Ascending aorta (tissue), 2 donors: ENCODE results near the gene TLE2. TPM values are rescaled to one million over a fixed set of nuclear protein-coding genes. Genes with fewer than 3 reads are reported as not detected.

ENCODE experiments used
- DNase-seq, 2 donors: peaks; one replicate each; pipeline ENCODE4 v3.0.0-alpha.2; 2019; ENCODE audit warnings: low spot score in 2 of 2
- H3K27ac ChIP-seq, 2 donors: fragments of 200-600 bp; sonication (generic); one replicate each; pipeline ENCODE4 v1.5.1; 2016 to 2017; ENCODE audit warnings: mild to moderate bottlenecking in 1 of 2
- H3K27me3 ChIP-seq: fragments of 200-600 bp; sonication (generic); one replicate; pipeline ENCODE4 v1.5.1; 2017
- H3K36me3 ChIP-seq, 2 donors: fragments of 200-600 bp; sonication (generic); one replicate each; pipeline ENCODE4 v1.5.1; 2016
- H3K4me1 ChIP-seq, 2 donors: fragments of 200-600 bp; sonication (generic); one replicate each; pipeline ENCODE4 v1.5.1; 2016 to 2017; ENCODE audit warnings: mild to moderate bottlenecking in 1 of 2
- H3K4me3 ChIP-seq, 2 donors: fragments of 200-600 bp; sonication (generic); one replicate each; pipeline ENCODE4 v1.5.1; 2016 to 2017; ENCODE audit warnings: mild to moderate bottlenecking in 1 of 2
- H3K9me3 ChIP-seq, 2 donors: fragments of 200-600 bp; sonication (generic); one replicate each; pipeline ENCODE4 v1.5.1; 2016
- intact Hi-C: fragments of 100-400 bp; cut with DNase I; formaldehyde crosslinking; loops from one replicate; pipeline ENCODE4 v1.15.1; 2023
- total RNA-seq: library from RNA; depleted of rRNA; stranded (reverse); fragments of >200 nt; gene quantifications from one replicate; pipeline ENCODE4 v1.1.0, GENCODE V29; 2016
- TF ChIP-seq, protein P1 (sequence below), 3 experiments: fragments of 200-600 bp in 2 of 3; fragments of 450-650 bp in 1 of 3; sonication (generic) in 2 of 3; IDR thresholded peaks; one replicate each; pipeline ENCODE4 v1.5.1; 2016 to 2019; ENCODE audit warnings: antibody characterized with exemption in 3 of 3, mild to moderate bottlenecking in 1 of 3, moderate library complexity in 1 of 3

Gene TLE2
- total RNA-seq, 1 donor from 2014 or later, result 86.3 TPM

DNA sequence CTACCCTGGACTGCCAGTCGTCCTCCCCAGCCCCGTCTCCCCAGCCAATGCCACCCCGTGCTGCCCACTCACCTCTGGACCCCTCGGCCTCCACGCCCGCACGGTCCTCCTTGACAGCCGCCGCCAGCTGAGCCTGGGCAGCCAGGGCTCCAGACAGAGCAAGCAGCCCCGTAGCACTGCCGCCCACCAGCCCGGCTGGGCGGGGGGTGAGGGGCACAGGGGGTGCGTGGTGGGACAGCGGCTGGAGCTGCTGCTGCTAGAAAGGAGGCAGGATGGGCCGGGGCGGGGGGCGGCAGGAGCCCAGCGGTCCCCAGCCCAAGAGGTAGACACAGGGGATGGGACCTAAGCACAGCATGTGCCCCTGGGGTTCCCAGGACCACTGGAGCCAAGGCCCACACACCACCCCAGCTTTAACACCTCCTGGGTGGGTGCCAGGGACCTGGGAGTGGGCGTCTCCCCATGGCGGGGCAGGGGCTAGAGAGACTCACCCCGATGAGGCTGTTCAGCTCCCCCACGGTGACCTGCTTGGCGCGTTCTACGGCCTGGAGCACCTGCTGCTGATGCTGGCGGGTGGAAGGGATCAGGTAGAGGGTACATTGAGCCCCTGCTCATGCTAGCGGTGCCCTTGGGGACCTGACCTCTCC is 9.7 kb downstream of the TLE2 start:
- no peak overlapping the region for H3K27ac ChIP-seq
- H3K9me3 ChIP-seq, result no peaks in the 10 kb centered on the region
- TF ChIP-seq, protein P1, sequence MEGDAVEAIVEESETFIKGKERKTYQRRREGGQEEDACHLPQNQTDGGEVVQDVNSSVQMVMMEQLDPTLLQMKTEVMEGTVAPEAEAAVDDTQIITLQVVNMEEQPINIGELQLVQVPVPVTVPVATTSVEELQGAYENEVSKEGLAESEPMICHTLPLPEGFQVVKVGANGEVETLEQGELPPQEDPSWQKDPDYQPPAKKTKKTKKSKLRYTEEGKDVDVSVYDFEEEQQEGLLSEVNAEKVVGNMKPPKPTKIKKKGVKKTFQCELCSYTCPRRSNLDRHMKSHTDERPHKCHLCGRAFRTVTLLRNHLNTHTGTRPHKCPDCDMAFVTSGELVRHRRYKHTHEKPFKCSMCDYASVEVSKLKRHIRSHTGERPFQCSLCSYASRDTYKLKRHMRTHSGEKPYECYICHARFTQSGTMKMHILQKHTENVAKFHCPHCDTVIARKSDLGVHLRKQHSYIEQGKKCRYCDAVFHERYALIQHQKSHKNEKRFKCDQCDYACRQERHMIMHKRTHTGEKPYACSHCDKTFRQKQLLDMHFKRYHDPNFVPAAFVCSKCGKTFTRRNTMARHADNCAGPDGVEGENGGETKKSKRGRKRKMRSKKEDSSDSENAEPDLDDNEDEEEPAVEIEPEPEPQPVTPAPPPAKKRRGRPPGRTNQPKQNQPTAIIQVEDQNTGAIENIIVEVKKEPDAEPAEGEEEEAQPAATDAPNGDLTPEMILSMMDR (IDR thresholded peaks at IDR 0.05), result no peak
- intact Hi-C loops, result no loop called here
- no peak overlapping the region for H3K4me3 ChIP-seq
- no peaks in the 10 kb centered on the region for H3K27me3 ChIP-seq
- no peaks in the 10 kb centered on the region for H3K4me1 ChIP-seq
- H3K36me3 ChIP-seq, result peaks cover 0 to under 1% of the 10 kb centered on the region in 2 donors
- no peak for DNase-seq

DNA sequence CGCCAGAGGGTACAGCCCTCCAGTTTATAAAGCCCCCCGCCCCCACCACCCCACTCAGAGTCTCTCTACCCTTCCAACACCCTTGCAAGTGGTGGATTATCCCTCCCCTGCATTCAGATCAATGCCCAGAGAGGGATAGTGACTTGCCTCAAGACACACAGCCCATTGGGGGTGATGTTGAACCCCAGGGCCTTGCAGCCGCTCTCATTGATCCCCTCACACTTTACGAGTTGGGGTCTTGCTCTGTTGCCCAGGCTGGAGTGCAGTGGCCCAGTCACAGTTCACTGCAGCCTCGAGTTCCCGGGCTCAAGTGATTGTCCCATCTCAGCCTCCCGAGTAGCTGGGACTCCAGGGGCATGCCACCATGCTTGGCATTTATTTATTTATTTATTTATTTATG is 11.2 kb downstream of the TLE2 start:
- intact Hi-C loops, result no loop called here
- Histone ChIP-seq H3K27me3 (no peaks in the 10 kb centered on the region), H3K9me3 (no peaks in the 10 kb centered on the region), H3K36me3 (peaks cover 0 to 2% of the 10 kb centered on the region in 2 donors), H3K4me1 (no peaks in the 10 kb centered on the region), H3K27ac (no peak overlapping the region), H3K4me3 (no peak overlapping the region)
- no peak for DNase-seq
- TF ChIP-seq, protein P1 (IDR thresholded peaks at IDR 0.05), result no peak

DNA sequence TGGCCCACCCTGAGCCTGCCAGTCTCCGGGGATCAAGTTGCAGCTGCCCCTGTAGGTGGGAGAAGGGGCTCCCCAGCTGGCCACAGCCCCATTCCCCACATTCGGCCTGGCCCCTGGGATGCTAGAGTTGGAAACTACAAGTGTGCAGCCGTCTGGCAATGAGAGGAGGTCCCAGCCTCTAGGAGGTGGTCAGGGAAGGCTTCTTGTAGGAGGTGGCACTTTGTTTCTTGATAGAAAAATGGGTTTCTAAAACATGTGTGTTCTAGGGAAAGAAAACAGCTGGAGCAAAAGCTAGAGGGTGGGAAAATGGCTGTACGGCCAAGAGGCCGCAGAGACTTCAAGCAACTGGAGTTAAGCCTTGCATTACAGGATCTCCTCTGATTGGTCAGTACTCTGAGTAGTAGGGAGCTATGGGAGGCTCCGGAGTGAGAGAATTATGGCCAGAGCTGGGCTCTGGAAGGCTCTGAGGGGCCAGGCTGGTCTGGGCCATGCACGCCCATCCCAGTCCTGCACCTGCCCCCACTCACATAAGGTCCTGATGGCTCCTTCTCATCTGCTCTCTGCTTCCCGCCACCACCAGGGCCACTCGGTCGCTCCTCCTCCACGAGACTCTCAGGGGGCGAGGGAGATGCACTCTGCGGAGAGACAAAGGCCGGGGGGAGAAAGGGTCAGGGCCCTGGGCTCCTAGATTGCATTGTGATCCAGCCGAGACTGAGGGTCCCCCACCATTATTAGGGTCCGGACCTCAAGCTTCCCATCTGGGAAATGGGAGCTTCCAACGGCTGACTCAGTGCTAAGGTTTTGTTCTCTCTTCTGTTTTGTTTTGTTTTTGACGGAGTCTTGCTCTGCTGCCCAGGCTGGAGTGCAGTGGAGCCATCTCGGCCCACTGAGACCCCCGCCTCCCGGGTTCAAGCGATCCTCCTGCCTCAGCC is 13.7 kb downstream of the TLE2 start:
- Histone ChIP-seq H3K27me3 (no peaks in the 10 kb centered on the region), H3K36me3 (peaks cover 4 to 7% of the 10 kb centered on the region in 2 donors), H3K4me1 (no peaks in the 10 kb centered on the region), H3K4me3 (no peak overlapping the region), H3K9me3 (no peaks in the 10 kb centered on the region), H3K27ac (no peak overlapping the region)
- intact Hi-C loops, result no loop called here
- TF ChIP-seq, protein P1 (IDR thresholded peaks at IDR 0.05), result no peak
- DNase-seq, result no peak

DNA sequence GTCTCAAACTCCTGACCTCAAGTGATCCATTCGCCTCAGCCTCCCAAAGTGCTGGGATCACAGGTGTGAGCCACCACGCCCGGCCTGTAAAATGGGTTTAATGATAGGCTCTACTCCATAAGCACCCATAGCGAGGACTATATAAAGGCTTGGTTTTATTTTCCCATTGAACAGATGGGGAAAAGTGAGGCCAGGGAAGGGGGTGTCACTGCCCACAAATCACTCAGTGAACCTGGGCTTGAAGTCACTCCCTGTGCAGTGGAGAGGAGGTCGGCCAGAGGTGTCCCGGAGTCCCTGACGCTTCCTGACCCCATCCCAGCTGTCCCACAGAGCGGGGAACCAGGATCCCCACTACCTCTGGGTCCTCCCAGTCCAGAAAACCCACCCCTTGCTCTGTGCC is 14.9 kb downstream of the TLE2 start:
- Histone ChIP-seq H3K36me3 (peaks cover 4 to 14% of the 10 kb centered on the region in 2 donors), H3K27ac (no peak overlapping the region), H3K4me3 (no peak overlapping the region), H3K9me3 (no peaks in the 10 kb centered on the region), H3K4me1 (no peaks in the 10 kb centered on the region), H3K27me3 (no peaks in the 10 kb centered on the region)
- TF ChIP-seq, protein P1 (IDR thresholded peaks at IDR 0.05), result no peak
- no peak for DNase-seq
- intact Hi-C loops, result no loop called here

DNA sequence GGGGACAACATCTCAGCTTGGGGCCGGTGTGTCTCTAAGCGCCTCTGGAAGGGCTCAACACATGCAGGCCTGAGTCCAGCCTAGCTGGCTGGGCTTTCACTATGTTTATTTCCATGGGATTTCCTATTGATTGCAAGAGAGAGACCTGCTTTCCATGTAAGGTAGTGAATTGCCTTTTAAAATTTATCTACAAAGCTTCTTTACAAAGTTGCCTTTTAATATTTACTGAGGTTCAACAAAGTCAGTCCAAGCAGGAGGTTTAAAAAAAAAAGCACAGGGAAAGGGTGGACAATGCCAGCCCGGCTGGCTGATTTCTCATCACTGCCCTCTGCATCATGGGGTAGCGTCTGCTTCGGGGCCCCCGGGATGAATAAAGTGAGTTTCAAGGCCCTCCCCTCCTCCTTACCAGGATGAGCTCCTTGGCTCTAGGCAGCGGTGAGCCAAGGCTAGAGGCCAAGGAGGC is 15.8 kb downstream of the TLE2 start:
- no peak overlapping the region for H3K27ac ChIP-seq
- DNase-seq, result no peak
- H3K36me3 ChIP-seq, result peaks cover 4 to 16% of the 10 kb centered on the region in 2 donors

More for the DNA sequence above, 15.8 kb downstream of the TLE2 start:
- H3K27me3 ChIP-seq, result no peaks in the 10 kb centered on the region
- H3K4me1 ChIP-seq, result no peaks in the 10 kb centered on the region
- intact Hi-C loops, result no loop called here
- H3K4me3 ChIP-seq, result no peak overlapping the region
- no peaks in the 10 kb centered on the region for H3K9me3 ChIP-seq
- TF ChIP-seq, protein P1 (IDR thresholded peaks at IDR 0.05), result no peak
